HepG2 (cell line): Measurements from ENCODE around the gene CCNJL. TPM values are rescaled to one million over a fixed set of nuclear protein-coding genes. Genes with fewer than 3 reads are reported as not detected.
"Not testable (repeated sequence)": the region's sequence is repeated elsewhere in the genome, so short reads cannot be mapped to it uniquely, and the experiment has no call there.

Experiments used
- ATAC-seq: fragments of 200-7000 bp; cut with Tn5 transposase; 3 replicates; pipeline ENCODE4 v1.9.1; 2020; ENCODE audit warnings: mild to moderate bottlenecking, moderate library complexity
- BruUV-seq: library from RNA; stranded (reverse); fragments of 400-500 nt; replicated peaks from 2 replicates; lab custom pipeline; 2021; lab: Mats Ljungman, UMichigan
- CTCF ChIA-PET: fragments of 300-600 bp; formaldehyde crosslinking; extraction: SDS; loops from one replicate; lab custom pipeline; 2021; ENCODE audit warnings: low total read pairs, inconsistent platforms, low intra/inter-chr PET ratio; lab: Yijun Ruan, JAX
- POLR2A ChIA-PET: fragments of 350-600 bp; sonication (Branson Sonifier 250); formaldehyde crosslinking; loops from one replicate; lab custom pipeline; 2020; ENCODE audit warnings: antibody characterized with exemption, inconsistent platforms; lab: Yijun Ruan, JAX
- DNase-seq: peaks from one replicate; pipeline ENCODE4 v3.0.0-alpha.2; 2015; ENCODE audit warnings: low spot score
- FAIRE-seq: peaks from 3 replicates; lab custom pipeline; 2011; peaks lifted over from hg19 to GRCh38; lab: Jason Lieb, UNC
- H2AFZ ChIP-seq: one replicate; pipeline ENCODE4 v1.6.1; 2011; ENCODE audit warnings: low read length, inconsistent platforms
- H3K27ac ChIP-seq: fragments of 300-600 bp; 3 replicates; pipeline ENCODE4 v1.8.0; 2011; ENCODE audit warnings: mixed run types, mild to moderate bottlenecking, mixed read lengths, low read length, inconsistent platforms; ENCODE audit not compliant: insufficient read depth; ENCODE audit errors: extremely low read length
- H3K27me3 ChIP-seq, 2 experiments: fragments of 200-600 bp in 1 of 2; 2 replicates in 1 of 2; 3 replicates in 1 of 2; pipeline versions ENCODE4 v1.6.0 to v1.8.0; 2011; ENCODE audit warnings: low read length in 2 of 2, mild to moderate bottlenecking in 2 of 2, moderate library complexity in 2 of 2, inconsistent platforms in 1 of 2; ENCODE audit not compliant: insufficient read depth in 2 of 2, control insufficient read depth in 1 of 2
- H3K36me3 ChIP-seq, 2 experiments: fragments of 200-600 bp in 1 of 2; replicated peaks in 1 of 2; 2 replicates in 1 of 2; 3 replicates in 1 of 2; pipeline versions ENCODE4 v1.5.1 to v1.8.0; 2011; ENCODE audit warnings: low read length in 2 of 2, inconsistent platforms in 1 of 2; ENCODE audit not compliant: insufficient read depth in 2 of 2, control insufficient read depth in 1 of 2
- H3K4me1 ChIP-seq: 2 replicates; pipeline ENCODE4 v1.5.1; 2012; ENCODE audit warnings: low read length, inconsistent platforms; ENCODE audit not compliant: insufficient read depth
- H3K4me2 ChIP-seq: 2 replicates; pipeline ENCODE4 v1.6.0; 2011; ENCODE audit warnings: low read depth, low read length, inconsistent platforms
- H3K4me3 ChIP-seq, 3 experiments: fragments of 200-600 bp in 1 of 3; sonication (generic), shearing (Covaris generic) in 1 of 3; replicated peaks in 1 of 3; 2 replicates each; pipeline ENCODE4 v1.5.1; 2011 to 2016; ENCODE audit warnings: low read length in 3 of 3, inconsistent platforms in 2 of 3, low read depth in 2 of 3, mild to moderate bottlenecking in 2 of 3, control low read depth in 1 of 3, mixed read lengths in 1 of 3; ENCODE audit not compliant: insufficient read depth in 1 of 3
- H3K79me2 ChIP-seq: one replicate; pipeline ENCODE4 v1.6.1; 2011; ENCODE audit warnings: low read length, inconsistent platforms; ENCODE audit not compliant: insufficient read depth
- H3K9ac ChIP-seq: 2 replicates; pipeline ENCODE4 v1.6.0; 2011; ENCODE audit warnings: mild to moderate bottlenecking, low read depth, low read length, inconsistent platforms; ENCODE audit not compliant: insufficient read depth
- H3K9me3 ChIP-seq: 2 replicates; pipeline ENCODE4 v1.5.1; 2012; ENCODE audit warnings: mild to moderate bottlenecking, low read length
- H4K20me1 ChIP-seq: 2 replicates; pipeline ENCODE4 v1.6.0; 2011; ENCODE audit warnings: inconsistent platforms, mild to moderate bottlenecking, low read length, moderate library complexity; ENCODE audit not compliant: insufficient read depth
- CBFB ChIP-seq: sonication (generic); formaldehyde crosslinking; IDR thresholded peaks from 2 replicates; pipeline ENCODE4 v1.4.0; 2020; ENCODE audit warnings: missing genetic modification reagents
- NFYC ChIP-seq: IDR thresholded peaks from 2 replicates; pipeline ENCODE4 v1.6.1; 2016; ENCODE audit warnings: missing genetic modification reagents, missing compliant biosample characterization
- POLR2AphosphoS2 ChIP-seq: IDR thresholded peaks from 2 replicates; pipeline ENCODE4 v1.6.1; 2011; ENCODE audit warnings: low read depth, low read length, improper control_type of control experiment
- RARA ChIP-seq: IDR thresholded peaks from 2 replicates; pipeline ENCODE4 v1.6.1; 2016; ENCODE audit warnings: missing genetic modification reagents, missing compliant biosample characterization
- SCMH1 ChIP-seq: sonication (generic); formaldehyde crosslinking; IDR thresholded peaks from 2 replicates; pipeline ENCODE4 v1.9.0; 2021; ENCODE audit warnings: missing genetic modification reagents, mild to moderate bottlenecking, borderline replicate concordance
- TCF12 ChIP-seq, 2 experiments: fragments of 450-650 bp in 1 of 2; sonication (generic) in 1 of 2; formaldehyde crosslinking in 1 of 2; IDR thresholded peaks; 2 replicates each; pipeline versions ENCODE4 v1.6.1 to v1.8.0; 2017 to 2022; ENCODE audit warnings: antibody characterized with exemption in 1 of 2, mild to moderate bottlenecking in 1 of 2, missing genetic modification reagents in 1 of 2, moderate library complexity in 1 of 2
- TOPORS ChIP-seq: sonication (generic); formaldehyde crosslinking; IDR thresholded peaks from 2 replicates; pipeline ENCODE4 v1.8.0; 2023; ENCODE audit warnings: mild to moderate bottlenecking, missing genetic modification reagents
- ZNF331 ChIP-seq: sonication (generic); formaldehyde crosslinking; IDR thresholded peaks from 2 replicates; pipeline ENCODE4 v1.4.0; 2020; ENCODE audit warnings: missing genetic modification reagents
- ZNF33A ChIP-seq: sonication (generic); formaldehyde crosslinking; IDR thresholded peaks from 2 replicates; pipeline ENCODE4 v1.5.1; 2020; ENCODE audit warnings: missing genetic modification reagents, mild to moderate bottlenecking, moderate library complexity, borderline replicate concordance
- ZNF501 ChIP-seq: sonication (generic); formaldehyde crosslinking; IDR thresholded peaks from 2 replicates; pipeline ENCODE4 v1.5.1; 2020; ENCODE audit warnings: mild to moderate bottlenecking, moderate library complexity, missing genetic modification reagents
- ZNF766 ChIP-seq: sonication (generic); formaldehyde crosslinking; IDR thresholded peaks from 2 replicates; pipeline ENCODE4 v1.5.0; 2020; ENCODE audit warnings: missing genetic modification reagents, borderline replicate concordance
- WGBS: methylation state at CpG from one replicate; pipeline ENCODE4 v1.1.6; 2017; ENCODE audit warnings: low lambda C conversion rate; 5-methylcytosine and 5-hydroxymethylcytosine counted together
- in situ Hi-C: cut with HindIII; loops from 2 replicates; pipeline ENCODE4 v1.10.0; 2017; ENCODE audit warnings: low pct_unique_long_range_greater_than_20kb; ENCODE audit not compliant: extremely low pct_ligation_motif_present
- intact Hi-C: fragments of 100-400 bp; cut with micrococcal nuclease; formaldehyde crosslinking; loops from one replicate; pipeline ENCODE4 v1.10.0; 2022; ENCODE audit not compliant: unreplicated experiment
- polyA plus RNA-seq, 8 experiments: library from polyadenylated mRNA; depleted of rRNA in 3 of 8; stranded (reverse) in 7 of 8; unstranded in 1 of 8; fragments of >200 nt; fragmentation: Illumina TruSeq in 4 of 8; extraction: Trizol in 4 of 8; gene quantifications; 2 replicates each; pipeline versions ENCODE4 v1.2.1 to v1.2.3, GENCODE V29; 2011 to 2016; ENCODE audit warnings: low read depth in 4 of 8, missing spikeins in 1 of 8, mixed read lengths in 1 of 8; ENCODE audit not compliant: insufficient read depth in 1 of 8
- total RNA-seq, 5 experiments: library from RNA; depleted of rRNA; stranded (reverse); fragments of >200 nt; fragmentation: Illumina TruSeq; extraction: Trizol; gene quantifications; 2 replicates each; pipeline ENCODE4 v1.2.3, GENCODE V29; 2016; ENCODE audit warnings: low read depth in 1 of 5
- TF ChIP-seq, protein P1 (sequence below): sonication (generic); formaldehyde crosslinking; IDR thresholded peaks from 2 replicates; pipeline ENCODE4 v1.9.0; 2022; ENCODE audit warnings: missing genetic modification reagents, mild to moderate bottlenecking, borderline replicate concordance

CCNJL gene
- total and polyA plus RNA-seq, 2 of the 13 experiments (the other 11 are each of a cell fraction or from before 2014, with no cell fraction given), result 1.6 to 4.4 TPM

DNA sequence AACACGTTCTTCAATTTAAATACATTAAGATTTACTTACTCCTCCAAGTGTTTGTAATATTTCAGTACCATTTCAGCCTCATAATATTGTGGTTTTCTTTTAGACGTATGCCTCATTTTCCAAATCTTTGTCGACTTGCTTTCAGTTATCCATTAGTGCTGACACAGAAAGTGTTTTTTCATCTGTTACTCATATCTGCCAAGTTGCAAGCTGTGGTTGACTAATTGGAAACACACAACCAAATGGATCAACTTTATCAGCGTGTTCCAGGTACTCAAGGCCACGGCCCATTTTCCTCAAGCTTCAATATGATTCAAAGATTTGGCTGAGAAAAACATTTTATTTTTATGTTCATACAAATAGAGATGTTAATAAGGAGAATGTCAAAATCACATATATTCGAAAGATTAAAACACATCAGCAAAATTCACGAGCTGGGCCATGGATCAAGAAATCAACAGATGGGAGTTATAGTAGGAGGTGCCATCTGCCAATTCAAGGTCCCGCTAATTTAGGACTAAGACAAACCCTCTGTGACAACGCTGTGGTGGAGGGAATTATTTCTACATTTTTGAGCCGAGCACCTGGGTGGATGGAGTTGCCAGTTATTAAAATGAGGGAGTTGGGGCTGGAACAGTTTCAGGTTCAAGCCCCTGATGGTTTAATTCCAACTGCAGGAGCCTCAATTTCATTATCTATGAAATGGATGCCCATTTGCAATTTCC is 27.2 kb upstream of the CCNJL start:
- H3K4me2 ChIP-seq, result no peak overlapping the region
- intact Hi-C loops (no loop called here), in situ Hi-C loops (no loop called here)
- no peaks in the 10 kb centered on the region for H3K36me3 ChIP-seq
- H3K79me2 ChIP-seq, result no peaks in the 10 kb centered on the region
- H3K4me3 ChIP-seq, result no peak overlapping the region
- peaks cover 2 to 4% of the 10 kb centered on the region in 2 experiments; a peak in 2 of 5 replicates for H3K27me3 ChIP-seq
- no peak overlapping the region for H3K27ac ChIP-seq
- DNase-seq, result no peak
- 38% methylated on average over 10 of the region's 10 CpGs for WGBS
- FAIRE-seq, result no peak
- no TSS peak for BruUV-seq
- no peak overlapping the region for H2AFZ ChIP-seq
- CTCF ChIA-PET, result no interaction called here
- TF ChIP-seq, protein P1, sequence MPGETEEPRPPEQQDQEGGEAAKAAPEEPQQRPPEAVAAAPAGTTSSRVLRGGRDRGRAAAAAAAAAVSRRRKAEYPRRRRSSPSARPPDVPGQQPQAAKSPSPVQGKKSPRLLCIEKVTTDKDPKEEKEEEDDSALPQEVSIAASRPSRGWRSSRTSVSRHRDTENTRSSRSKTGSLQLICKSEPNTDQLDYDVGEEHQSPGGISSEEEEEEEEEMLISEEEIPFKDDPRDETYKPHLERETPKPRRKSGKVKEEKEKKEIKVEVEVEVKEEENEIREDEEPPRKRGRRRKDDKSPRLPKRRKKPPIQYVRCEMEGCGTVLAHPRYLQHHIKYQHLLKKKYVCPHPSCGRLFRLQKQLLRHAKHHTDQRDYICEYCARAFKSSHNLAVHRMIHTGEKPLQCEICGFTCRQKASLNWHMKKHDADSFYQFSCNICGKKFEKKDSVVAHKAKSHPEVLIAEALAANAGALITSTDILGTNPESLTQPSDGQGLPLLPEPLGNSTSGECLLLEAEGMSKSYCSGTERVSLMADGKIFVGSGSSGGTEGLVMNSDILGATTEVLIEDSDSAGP (CRISPR knock-in tag), result no peak
- TF ChIP-seq POLR2AphosphoS2 (no peak), ZNF501 (CRISPR knock-in tag) (no peak), CBFB (no peak), ZNF766 (CRISPR knock-in tag) (no peak), TOPORS (CRISPR knock-in tag) (no peak), SCMH1 (no peak), TCF12 (IDR thresholded peaks at IDR 0.05) (no peak), TCF12 (CRISPR knock-in tag; IDR thresholded peaks at IDR 0.05) (no peak), ZNF331 (CRISPR knock-in tag) (no peak), ZNF33A (CRISPR knock-in tag) (no peak), NFYC (CRISPR knock-in tag) (no peak), RARA (CRISPR knock-in tag) (no peak)
- H3K4me1 ChIP-seq, result no peaks in the 10 kb centered on the region
- H3K9ac ChIP-seq, result no peak overlapping the region
- no peak for ATAC-seq
- no peaks in the 10 kb centered on the region for H4K20me1 ChIP-seq
- POLR2A ChIA-PET, result no interaction called here
- no peaks in the 10 kb centered on the region for H3K9me3 ChIP-seq

DNA sequence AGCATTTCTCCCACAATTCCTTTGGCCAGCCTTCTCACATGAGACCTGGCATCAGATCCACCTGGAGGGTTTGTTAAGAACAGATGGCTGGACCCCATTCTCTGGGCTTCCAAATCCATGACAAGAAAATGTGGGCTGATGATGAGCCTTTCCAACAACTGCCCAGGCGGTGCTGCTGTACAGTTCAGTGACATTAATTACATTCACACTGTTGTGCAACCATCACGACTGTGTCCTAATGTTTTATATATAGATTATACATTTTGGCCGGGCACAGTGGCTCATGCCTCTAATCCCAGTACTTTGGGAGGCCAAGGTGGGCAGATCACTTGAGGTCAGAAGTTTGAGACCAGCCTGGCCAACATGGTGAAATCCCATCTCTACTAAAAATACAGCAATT is 22.4 kb upstream of the CCNJL start:
- DNase-seq, H3K4me1 ChIP-seq, FAIRE-seq, in situ Hi-C loops, CTCF ChIA-PET, H2AFZ ChIP-seq, H3K27ac ChIP-seq, H3K36me3 ChIP-seq, H3K27me3 ChIP-seq, ATAC-seq, intact Hi-C loops, BruUV-seq, POLR2A ChIA-PET, H3K79me2 ChIP-seq, H3K9me3 ChIP-seq, H3K9ac ChIP-seq, H3K4me2 ChIP-seq, H3K4me3 ChIP-seq, H4K20me1 ChIP-seq: not testable (repeated sequence)
- WGBS, result 8% methylated on average over 3 of the region's 3 CpGs
